GM12878 (cell line): ENCODE results near the gene SLC36A3. TPM values are rescaled to one million over a fixed set of nuclear protein-coding genes. Genes with fewer than 3 reads are reported as not detected.
"Not testable (repeated sequence)": the region's sequence is repeated elsewhere in the genome, so short reads cannot be mapped to it uniquely, and the experiment has no call there.

Source experiments
- ATAC-seq: fragments of 200-7000 bp; cut with Tn5 transposase; 3 replicates; pipeline ENCODE4 v1.9.1; 2020; ENCODE audit warnings: mild to moderate bottlenecking, moderate library complexity
- BruUV-seq: library from RNA; stranded (reverse); fragments of 400-500 nt; replicated peaks from 2 replicates; lab custom pipeline; 2021; lab: Mats Ljungman, UMichigan
- CTCF ChIA-PET: fragments of 300-600 bp; sonication (Branson Sonifier 250); formaldehyde crosslinking; extraction: SDS; loops from one replicate; lab custom pipeline; 2021; ENCODE audit warnings: inconsistent platforms; lab: Yijun Ruan, JAX
- POLR2A ChIA-PET: fragments of 350-600 bp; formaldehyde crosslinking; extraction: SDS; loops from one replicate; lab custom pipeline; 2021; ENCODE audit warnings: inconsistent platforms; lab: Charles Lee
- RAD21 ChIA-PET: fragments of 300-600 bp; sonication (Branson Sonifier 250); formaldehyde crosslinking; loops from one replicate; lab custom pipeline; 2023; ENCODE audit warnings: antibody characterized with exemption; ENCODE audit not compliant: unreplicated experiment; lab: Charles Lee
- SMC1A ChIA-PET: fragments of 300-600 bp; sonication (Branson Sonifier 250); formaldehyde crosslinking; loops from one replicate; lab custom pipeline; 2023; ENCODE audit not compliant: unreplicated experiment, uncharacterized antibody; lab: Charles Lee
- DNase-seq: peaks from one replicate; pipeline ENCODE4 v3.0.0-alpha.2; 2011; ENCODE audit warnings: low read depth, low spot score
- FAIRE-seq: peaks from 3 replicates; lab custom pipeline; 2011; peaks lifted over from hg19 to GRCh38; lab: Jason Lieb, UNC
- H2AFZ ChIP-seq: 2 replicates; pipeline ENCODE4 v1.6.0; 2011; ENCODE audit warnings: low read depth, low read length, control low read depth; ENCODE audit not compliant: control insufficient read depth
- H3K27ac ChIP-seq: 2 replicates; pipeline ENCODE4 v1.5.1; 2011; ENCODE audit warnings: control low read depth; ENCODE audit not compliant: control insufficient read depth, insufficient read depth
- H3K27me3 ChIP-seq, 2 experiments: replicated peaks in 1 of 2; 2 replicates each; pipeline versions ENCODE4 v1.6.0 to v1.6.1; 2011; ENCODE audit warnings: low read length in 1 of 2; ENCODE audit not compliant: control insufficient read depth in 2 of 2, insufficient read depth in 2 of 2
- H3K36me3 ChIP-seq, 2 experiments: 2 replicates each; pipeline ENCODE4 v1.5.1; 2011; ENCODE audit warnings: low read length in 1 of 2; ENCODE audit not compliant: control insufficient read depth in 2 of 2, insufficient read depth in 2 of 2
- H3K4me1 ChIP-seq: 2 replicates; pipeline ENCODE4 v1.6.1; 2011; ENCODE audit warnings: mild to moderate bottlenecking, low read length, moderate library complexity, mixed read lengths; ENCODE audit not compliant: control insufficient read depth, insufficient read depth
- H3K4me2 ChIP-seq: 2 replicates; pipeline ENCODE4 v1.6.0; 2011; ENCODE audit warnings: control low read depth; ENCODE audit not compliant: control insufficient read depth, insufficient read depth
- H3K4me3 ChIP-seq: fragments of 200-600 bp; sonication (generic); 2 replicates; pipeline ENCODE4 v1.5.1; 2016
- H3K79me2 ChIP-seq: 2 replicates; pipeline ENCODE4 v1.6.0; 2011; ENCODE audit warnings: low read length; ENCODE audit not compliant: control insufficient read depth, insufficient read depth
- H3K9ac ChIP-seq: 2 replicates; pipeline ENCODE4 v1.8.0; 2011; ENCODE audit warnings: low read length, control low read depth, mixed read lengths; ENCODE audit not compliant: control insufficient read depth, insufficient read depth
- H3K9me3 ChIP-seq: replicated peaks from 3 replicates; pipeline ENCODE4 v1.5.1; 2011; ENCODE audit warnings: mild to moderate bottlenecking, low read length; ENCODE audit not compliant: control insufficient read depth, insufficient read depth
- H4K20me1 ChIP-seq: 2 replicates; pipeline ENCODE4 v1.6.0; 2011; ENCODE audit not compliant: control insufficient read depth, insufficient read depth
- CBX3 ChIP-seq: fragments of 200-600 bp; sonication (generic); IDR thresholded peaks from 2 replicates; pipeline ENCODE4 v1.6.1; 2016; ENCODE audit warnings: low read depth, borderline replicate concordance
- HDAC6 ChIP-seq: fragments of 200-600 bp; sonication (generic); IDR thresholded peaks from one replicate; pipeline ENCODE4 v1.8.0; 2017; ENCODE audit warnings: antibody characterized with exemption; ENCODE audit not compliant: unreplicated experiment
- LARP7 ChIP-seq: fragments of 450-650 bp; IDR thresholded peaks from 2 replicates; pipeline ENCODE4 v1.6.1; 2017; ENCODE audit warnings: mild to moderate bottlenecking
- PBX3 ChIP-seq: IDR thresholded peaks from 2 replicates; pipeline ENCODE4 v1.6.1; 2011; ENCODE audit warnings: mild to moderate bottlenecking, low read depth, low read length, moderate library complexity; ENCODE audit not compliant: insufficient replicate concordance
- POLR2AphosphoS2 ChIP-seq: IDR thresholded peaks from 2 replicates; pipeline ENCODE4 v1.6.1; 2011; ENCODE audit warnings: low read depth, mild to moderate bottlenecking, low read length, improper control_type of control experiment, moderate library complexity
- RELB ChIP-seq: fragments of 450-650 bp; IDR thresholded peaks from 2 replicates; pipeline ENCODE4 v1.6.1; 2017; ENCODE audit warnings: low read depth, mild to moderate bottlenecking, moderate library complexity
- RFX5 ChIP-seq: IDR thresholded peaks from 2 replicates; pipeline ENCODE4 v1.6.1; 2011; ENCODE audit warnings: low read depth, low read length, improper control_type of control experiment
- RUNX3 ChIP-seq: IDR thresholded peaks from 2 replicates; pipeline ENCODE4 v1.6.1; 2012; ENCODE audit warnings: low read length, inconsistent platforms
- SREBF2 ChIP-seq: IDR thresholded peaks from 2 replicates; pipeline ENCODE4 v1.6.1; 2012; ENCODE audit warnings: mild to moderate bottlenecking, low read length
- SUZ12 ChIP-seq: fragments of 200-600 bp; sonication (generic); IDR thresholded peaks from one replicate; pipeline ENCODE4 v1.6.1; 2018; ENCODE audit warnings: antibody characterized with exemption, mild to moderate bottlenecking; ENCODE audit not compliant: unreplicated experiment
- ZSCAN29 ChIP-seq: fragments of 450-650 bp; IDR thresholded peaks from 2 replicates; pipeline ENCODE4 v1.6.1; 2017; ENCODE audit warnings: mild to moderate bottlenecking, moderate library complexity
- WGBS: methylation state at CpG from one replicate; pipeline ENCODE4 v1.1.6; 2016; ENCODE audit warnings: low lambda C conversion rate; ENCODE audit not compliant: insufficient replicate concordance, insufficient coverage; ENCODE audit errors: missing lambda C conversion rate; 5-methylcytosine and 5-hydroxymethylcytosine counted together
- in situ Hi-C: fragments of 300-500 bp; cut with MboI; formaldehyde crosslinking; loops from 9 replicates; pipeline ENCODE4 v1.14.3; 2018; ENCODE audit warnings: mixed read lengths
- intact Hi-C: fragments of 100-400 bp; cut with micrococcal nuclease; formaldehyde crosslinking; loops from one replicate; pipeline ENCODE4 v1.14.2; 2022; ENCODE audit not compliant: unreplicated experiment
- polyA plus RNA-seq, 11 experiments: library from polyadenylated mRNA; depleted of rRNA in 4 of 11; unstranded in 6 of 11; stranded (reverse) in 5 of 11; fragments of >200 nt; fragmentation: Nextera tagmentation in 4 of 11; fragmentation: Illumina TruSeq in 1 of 11; extraction: Ambion mirVana in 4 of 11; extraction: Trizol in 1 of 11; gene quantifications; 1 replicate in 1 of 11; 2 replicates in 10 of 11; pipeline versions ENCODE4 v1.2.1 to v1.2.3, GENCODE V29; 2011 to 2016; ENCODE audit warnings: inconsistent platforms in 2 of 11, missing spikeins in 2 of 11, low read depth in 1 of 11
- total RNA-seq, 4 experiments: library from RNA; depleted of rRNA in 3 of 4; stranded (reverse); fragments of >200 nt in 3 of 4; fragmentation: Illumina TruSeq in 1 of 4; extraction: Trizol in 1 of 4; gene quantifications; 2 replicates each; pipeline versions ENCODE4 v1.2.1 to v1.2.3, GENCODE V29; 2013 to 2021

Gene SLC36A3
- total and polyA plus RNA-seq, 10 of the 15 experiments (the other 5 are each of a cell fraction or from before 2014, with no cell fraction given) = 0.03 TPM; not detected in 9

- no peak for FAIRE-seq
- H3K27me3 ChIP-seq = no peaks in the 10 kb centered on the region; a peak in 1 of 4 replicates
- H3K36me3 ChIP-seq = no peaks in the 10 kb centered on the region
- no peak for TF ChIP-seq RFX5
- TF ChIP-seq SREBF2 = no peak
- TF ChIP-seq SUZ12 = no peak
- no peak for TF ChIP-seq HDAC6
- no peak for TF ChIP-seq CBX3
- TF ChIP-seq RUNX3 = no peak
- TF ChIP-seq PBX3 = no peak
- TF ChIP-seq RELB = no peak
- no peak for TF ChIP-seq ZSCAN29
- no peak for TF ChIP-seq POLR2AphosphoS2
- no peak for TF ChIP-seq LARP7
- TF ChIP-seq, all 136 proteins: peak for 0
- Histone ChIP-seq H3K4me1 (no peaks in the 10 kb centered on the region), H4K20me1 (no peaks in the 10 kb centered on the region), H3K79me2 (no peaks in the 10 kb centered on the region), H3K9ac (no peak overlapping the region), H3K4me2 (no peak overlapping the region), H3K4me3 (no peak overlapping the region), H2AFZ (no peak overlapping the region), H3K9me3 (no peaks in the 10 kb centered on the region; the same call in 2 of the 3 replicates), H3K27ac (no peak overlapping the region)
- ChIA-PET SMC1A (interaction anchor here (1.0 kb wide), 1 partner anchor 198 kb away, joined by 3 read pairs; no protein-coding TSS in a partner anchor), POLR2A (no interaction called here), CTCF (interaction anchor here (0.6 kb wide), 1 partner anchor 11 kb away, joined by 3 read pairs; no protein-coding TSS in a partner anchor), RAD21 (interaction anchor here (0.6 to 1.0 kb wide), 2 partner anchors 14 to 337 kb away, joined by 3 read pairs; no protein-coding TSS in a partner anchor)
- no peak for ATAC-seq
- in situ Hi-C loops = no loop called here
- no TSS peak for BruUV-seq
- no peak for DNase-seq
- intact Hi-C loops = loop anchor here (10.0 kb wide), 2 partner anchors 306 to 506 kb away; no protein-coding TSS in a partner anchor
Measured at GRCh38 chr5:151310932-151311331, 7.4 kb upstream of the SLC36A3 start.

- H3K4me1 ChIP-seq, in situ Hi-C loops, H3K4me2 ChIP-seq, ATAC-seq, BruUV-seq, H4K20me1 ChIP-seq, POLR2A ChIA-PET, H3K79me2 ChIP-seq, H3K4me3 ChIP-seq, H3K27ac ChIP-seq, H2AFZ ChIP-seq, CTCF ChIA-PET, H3K36me3 ChIP-seq, H3K9ac ChIP-seq, DNase-seq, H3K27me3 ChIP-seq, FAIRE-seq, H3K9me3 ChIP-seq: not testable (repeated sequence)
- ChIA-PET RAD21 (interaction anchor here (1.0 kb wide), 1 partner anchor 13 kb away, joined by 3 read pairs; no protein-coding TSS in a partner anchor), SMC1A (interaction anchor here (0.6 kb wide), 1 partner anchor 8 kb away, joined by 3 read pairs; no protein-coding TSS in a partner anchor)
- intact Hi-C loops = loop anchor here (10.0 kb wide), 2 partner anchors 305 to 505 kb away; no protein-coding TSS in a partner anchor
- WGBS = 87% methylated on average over 15 of the region's 15 CpGs
Measured at GRCh38 chr5:151309821-151310220, 6.3 kb upstream of the SLC36A3 start.
